Nucleus accumbens (tissue), 56 donors: ENCODE measurements around the gene KLRC4.
"Not testable (repeated sequence)": the region's sequence is repeated elsewhere in the genome, so short reads cannot be mapped to it uniquely, and the experiment has no call there.

ENCODE experiments used
- DNase-seq, 56 donors: peaks; one replicate each; lab custom pipeline; 2025; lab: John Stamatoyannopoulos, UW

Gene KLRC4

GRCh38 chr12:10398168-10398567, 11.4 kb downstream of the KLRC4 start:
- no peak for DNase-seq

DNA sequence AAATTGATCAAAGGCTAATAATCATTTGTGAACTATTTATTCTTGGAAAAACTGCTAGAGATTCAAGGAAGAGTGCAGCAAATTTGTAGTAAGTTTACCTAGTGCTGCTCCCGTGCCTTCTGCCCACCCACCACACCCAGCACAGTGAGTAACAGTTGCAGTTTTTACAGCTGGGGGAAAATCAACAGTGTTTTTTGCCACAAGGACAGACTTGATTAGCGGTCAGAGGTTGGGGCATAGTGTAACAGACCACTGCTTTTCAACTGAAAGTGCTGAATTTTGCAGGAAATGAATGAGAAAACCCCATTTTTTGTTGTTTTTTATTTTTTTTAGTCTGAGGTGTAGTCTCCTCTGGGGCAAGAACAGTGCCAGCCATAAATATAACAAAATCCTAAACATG, 12.3 kb downstream of the KLRC4 start:
- DNase-seq, result no peak

DNA sequence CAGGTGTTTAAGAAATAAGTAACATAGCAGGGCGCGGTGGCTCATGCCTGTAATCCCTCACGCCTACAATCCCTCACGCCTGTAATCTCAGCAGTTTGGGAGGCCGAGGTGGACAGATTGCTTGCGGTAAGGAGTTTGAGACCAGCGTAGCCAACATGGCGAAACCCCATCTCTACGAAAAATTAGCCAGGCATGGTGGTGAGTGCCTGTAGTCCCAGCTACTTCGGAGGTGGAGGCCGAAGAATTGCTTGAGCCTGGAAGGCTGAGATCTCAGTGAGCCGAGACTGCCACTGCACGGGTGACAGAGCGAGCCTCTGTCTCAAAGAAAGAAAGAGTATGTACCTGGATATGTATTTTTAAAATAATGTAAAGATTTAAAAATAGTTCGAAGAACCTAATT, 13.4 kb downstream of the KLRC4 start:
- DNase-seq, result not testable (repeated sequence)

DNA sequence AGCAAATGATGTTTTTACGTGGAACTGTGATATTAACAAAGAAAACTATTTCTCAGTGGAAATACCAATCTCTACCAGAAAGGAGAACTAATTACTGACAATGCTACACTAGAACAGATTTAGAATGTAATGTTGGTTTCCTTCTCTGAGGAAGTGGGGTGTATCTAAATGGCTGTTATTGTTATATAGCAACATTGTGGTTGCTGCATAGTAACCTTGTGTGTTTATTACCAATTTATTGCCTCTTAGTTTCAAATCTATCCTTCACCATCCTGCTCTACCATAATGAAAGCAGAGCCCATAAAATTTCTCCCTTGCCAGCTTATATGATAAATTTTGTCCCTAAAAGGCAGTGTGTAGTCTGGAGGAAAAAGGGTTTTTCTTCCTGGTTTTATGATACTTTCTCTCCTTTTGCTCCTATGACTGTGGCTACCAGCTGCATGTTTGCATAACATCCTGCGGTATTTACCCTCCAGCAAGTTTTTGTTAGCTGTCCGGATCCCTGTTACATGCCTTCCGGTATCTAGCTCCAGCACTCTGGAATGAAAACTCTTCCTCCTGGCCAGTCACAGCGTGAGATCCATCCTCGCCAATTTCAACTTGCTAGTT, 14.1 kb downstream of the KLRC4 start:
- no peak for DNase-seq

- not testable (repeated sequence) for DNase-seq
These were observed 14.9 kb downstream of the KLRC4 start for GRCh38 chr12:10394531-10395152.

- no peak for DNase-seq
These were observed 16.3 kb downstream of the KLRC4 start for GRCh38 chr12:10393291-10393690.

GRCh38 chr12:10392394-10392930, 17.1 kb downstream of the KLRC4 start:
- DNase-seq, result peak in 1 of 56 donors; percentile 17

DNA sequence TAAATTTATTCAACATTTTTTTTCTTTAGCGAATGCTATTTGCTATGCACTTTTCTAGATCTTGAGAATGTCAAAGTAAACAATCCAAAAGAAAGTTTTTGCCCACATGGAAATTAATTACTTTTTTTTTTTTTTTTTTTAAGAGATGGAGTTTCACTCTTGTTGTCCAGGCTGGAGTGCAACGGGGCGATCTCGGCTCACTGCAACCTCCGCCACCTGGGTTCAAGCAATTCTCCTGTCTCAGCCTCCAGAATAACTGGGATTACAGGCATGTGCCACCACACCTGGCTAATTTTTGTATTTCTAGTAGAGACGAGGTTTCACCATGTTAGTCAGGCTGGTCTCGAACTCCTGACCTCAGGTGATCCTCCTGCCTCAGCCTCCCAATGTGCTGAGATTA, 18.6 kb downstream of the KLRC4 start:
- DNase-seq, result not testable (repeated sequence)

DNA sequence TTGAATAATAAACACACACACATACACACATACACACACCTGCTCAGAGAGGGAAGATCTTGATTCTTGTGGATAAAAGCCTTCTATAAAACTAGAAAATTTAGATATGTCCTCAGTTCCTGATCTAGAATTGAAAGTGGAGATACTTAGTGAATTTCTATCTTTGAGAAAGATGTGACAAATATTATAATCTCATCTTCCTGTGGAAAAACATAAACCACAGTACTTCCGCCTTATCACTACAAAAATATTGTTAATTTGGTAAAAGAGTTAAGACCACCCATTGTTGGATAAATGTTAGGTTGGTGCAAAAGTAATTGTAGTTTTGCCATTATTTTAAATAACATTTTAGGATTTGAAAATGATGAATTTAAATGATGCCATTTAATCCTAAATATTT, 19.7 kb downstream of the KLRC4 start, which contains the start of gene KLRK1:
Gene KLRK1, minus strand, starts transcription at position 138 of the 400 bp plus-strand sequence. CDS start 1,231 bp downstream, outside the sequence.
- DNase-seq, result no peak

DNA sequence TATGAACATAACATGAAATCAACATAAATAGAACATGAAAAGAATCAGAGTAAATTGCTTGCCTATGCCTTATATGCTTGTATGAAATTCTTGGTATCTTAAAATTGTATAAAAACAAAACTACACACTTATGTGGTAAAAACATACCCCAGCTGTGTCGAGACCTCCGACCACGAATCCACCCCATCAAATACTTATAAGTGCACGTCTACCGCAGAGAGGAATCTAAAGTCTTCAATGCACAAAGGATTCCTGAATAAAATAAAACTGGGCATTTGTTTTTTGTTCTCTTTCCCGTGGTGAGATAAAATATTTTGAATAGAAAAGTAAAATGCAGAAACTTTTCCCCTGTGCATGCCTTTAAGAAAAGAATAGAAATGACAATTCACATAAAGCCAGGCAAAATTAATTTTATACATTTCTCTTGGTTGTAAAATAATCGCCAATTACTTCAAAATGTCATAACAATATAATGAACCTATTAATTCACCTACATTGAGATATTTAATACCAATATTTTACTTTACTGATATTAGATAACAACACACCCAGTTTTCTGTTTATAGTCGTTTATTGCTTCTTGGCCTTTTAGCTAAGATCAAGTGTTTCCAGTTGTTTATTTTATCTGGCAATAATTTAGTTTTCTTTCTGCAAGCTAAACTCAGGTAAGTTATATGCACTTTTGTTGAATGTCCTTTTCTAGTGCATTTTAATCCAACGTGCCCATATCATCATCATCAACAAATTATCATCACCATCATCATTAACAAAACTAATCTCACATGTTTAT, 20.7 kb downstream of the KLRC4 start:
- DNase-seq, result no peak

DNA sequence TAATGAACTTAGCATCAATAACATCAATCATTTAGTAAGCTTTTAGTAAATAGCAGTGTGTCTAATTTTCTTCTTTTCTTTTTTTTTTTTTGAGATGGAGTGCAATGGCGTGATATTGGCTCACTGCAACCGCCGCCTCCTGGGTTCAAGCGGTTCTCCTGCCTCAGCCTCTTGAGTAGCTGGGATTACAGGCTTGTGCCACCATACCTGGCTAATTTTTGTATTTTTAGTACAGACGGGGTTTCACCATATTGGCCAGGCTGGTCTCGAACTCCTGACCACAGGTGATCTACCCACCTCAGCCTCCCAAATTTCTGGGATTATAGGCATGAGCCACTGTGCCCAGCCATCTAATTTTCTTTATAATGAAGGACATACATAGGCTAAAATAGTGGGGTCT, 22.1 kb downstream of the KLRC4 start:
- not testable (repeated sequence) for DNase-seq

- no peak for DNase-seq
These were observed 22.7 kb downstream of the KLRC4 start for GRCh38 chr12:10386857-10387256.

DNA sequence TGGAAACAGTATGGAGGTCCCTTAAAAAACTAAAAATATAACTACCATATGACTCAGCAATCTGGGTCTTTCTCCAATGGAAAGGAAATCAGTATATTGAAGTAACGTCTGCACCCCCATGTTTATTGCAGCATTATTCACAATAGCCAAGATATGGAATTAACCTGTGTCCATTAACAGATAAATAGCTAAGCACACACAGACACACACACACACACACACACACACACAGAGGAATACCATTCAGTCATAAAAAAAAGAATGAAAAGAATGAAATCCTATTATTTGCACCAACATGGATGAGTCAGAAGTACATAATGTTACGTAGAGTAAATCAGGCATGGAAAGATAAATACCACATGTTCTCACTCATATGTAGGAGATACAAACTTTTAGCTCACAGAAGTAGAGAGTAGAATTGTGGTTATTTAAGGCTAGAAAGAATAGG, 24.4 kb downstream of the KLRC4 start:
- no peak for DNase-seq

GRCh38 chr12:10384191-10384590, 25.4 kb downstream of the KLRC4 start:
- DNase-seq, result no peak

- no peak for DNase-seq
These were observed 27.5 kb downstream of the KLRC4 start for GRCh38 chr12:10381928-10382628.

DNA sequence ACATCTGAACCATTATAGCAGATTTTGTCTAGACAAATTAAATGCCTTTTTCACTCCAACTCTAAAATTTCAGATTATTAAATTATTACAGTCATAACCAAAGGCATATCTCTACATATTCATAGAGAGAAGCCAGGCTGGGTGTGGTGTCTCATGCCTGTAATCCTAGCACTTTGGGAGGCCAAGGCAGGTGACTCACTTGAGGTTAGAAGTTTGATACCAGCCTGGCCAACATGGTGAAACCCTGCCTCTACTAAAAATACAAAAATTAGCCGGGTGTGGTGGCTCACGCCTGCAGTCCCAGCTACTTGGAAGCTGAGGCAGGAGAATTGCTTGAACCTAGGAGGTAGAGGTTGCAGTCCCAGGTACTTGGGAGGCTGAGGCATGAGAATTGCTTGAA, 30.8 kb downstream of the KLRC4 start:
- DNase-seq, result not testable (repeated sequence)

- DNase-seq, result no peak
These were observed 34.9 kb downstream of the KLRC4 start for GRCh38 chr12:10374624-10375018.

- DNase-seq, result peak in 8 of 56 donors; percentile 11 to 42 (median 35)
These were observed 37.0 kb downstream of the KLRC4 start for GRCh38 chr12:10372559-10372958.

DNA sequence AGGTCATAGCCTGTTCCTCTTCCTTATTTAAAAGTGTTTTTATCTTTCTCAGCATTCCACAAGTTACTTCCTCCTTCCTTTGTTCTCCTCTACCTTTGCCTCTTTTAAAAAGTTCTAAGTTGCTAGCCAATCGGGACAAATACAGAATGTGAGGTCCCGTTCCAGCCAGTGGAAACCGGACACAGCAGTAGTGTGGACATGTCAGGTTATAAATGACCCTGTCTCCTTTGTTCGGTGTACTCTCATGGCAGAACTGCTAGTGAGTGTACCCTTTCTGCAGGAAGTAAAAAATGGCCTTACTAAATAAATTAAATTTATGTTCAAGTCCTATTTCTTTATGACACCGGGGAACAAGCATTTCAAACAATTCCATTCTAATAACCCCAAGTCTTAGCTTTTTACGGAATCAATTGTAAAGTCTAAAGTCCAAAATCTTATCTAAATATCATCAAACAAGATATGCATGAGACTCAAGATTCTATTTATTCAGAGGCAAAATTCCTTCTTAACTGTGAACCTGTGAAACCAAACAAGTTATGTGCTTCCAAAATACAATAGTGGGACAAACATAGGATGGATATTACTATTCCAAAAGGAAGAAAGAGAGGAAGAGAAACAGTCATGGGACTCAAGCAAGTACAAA, 37.5 kb downstream of the KLRC4 start:
- not testable (repeated sequence) for DNase-seq
